Measurements from ENCODE around the gene GLCE.

Gene GLCE

DNA sequence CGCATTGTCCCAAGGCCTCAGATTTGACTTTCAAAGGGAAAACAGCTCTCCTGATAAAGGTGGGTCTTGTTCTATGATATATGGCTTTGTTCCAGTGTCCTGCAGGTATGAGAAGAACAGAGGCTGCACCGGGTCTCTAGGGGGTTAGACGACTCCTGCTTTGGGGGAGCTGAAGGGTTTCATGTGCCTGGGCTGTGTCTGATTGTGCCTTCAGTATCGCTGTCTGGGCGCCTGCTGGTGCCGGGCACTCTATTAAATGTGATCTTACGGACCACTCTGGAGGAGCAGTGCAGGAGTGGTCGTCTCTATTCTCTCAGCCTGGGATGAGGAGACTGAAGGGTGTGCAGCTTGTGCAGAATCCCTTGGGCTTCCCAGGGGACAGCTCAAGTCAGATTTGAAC lies 154.3 kb downstream of the GLCE start:
- Histone ChIP-seq H3K36me3 (ENCODE audit: control insufficient read depth in 1 of 2, insufficient read depth in 2 of 2, low read length in 2 of 2) (no peaks in the 10 kb centered on the region), H3K9ac (ENCODE audit: low read length) (no peak overlapping the region), H2AK5ac (ENCODE audit: low read length) (no peak overlapping the region), H3K4me1 (ENCODE audit: control insufficient read depth in 1 of 2, insufficient read depth in 2 of 2, low read length in 2 of 2) (no peaks in the 10 kb centered on the region), H3K9me3 (ENCODE audit: insufficient read depth, low read depth, low read length) (no peaks in the 10 kb centered on the region), H3K27ac (ENCODE audit: low read depth, low read length) (no peak overlapping the region), H3K79me1 (ENCODE audit: low read length) (no peaks in the 10 kb centered on the region), H3K14ac (ENCODE audit: low read length) (no peak overlapping the region), H4K12ac (ENCODE audit: low read depth, low read length) (no peak overlapping the region), H4K91ac (ENCODE audit: low read depth, low read length) (no peak overlapping the region), H2BK5ac (ENCODE audit: low read depth, low read length, poor library complexity) (no peak overlapping the region), H3K4ac (ENCODE audit: low read depth, low read length) (no peak overlapping the region), H2BK120ac (ENCODE audit: insufficient read depth, low read length, poor library complexity) (no peak overlapping the region), H2AFZ (ENCODE audit: insufficient read depth, low read length, poor library complexity) (no peak overlapping the region), H3K4me3 (ENCODE audit: low read depth, low read length) (no peak overlapping the region), H3K4me2 (ENCODE audit: low read length) (no peak overlapping the region), H3K23ac (ENCODE audit: low read length) (no peak overlapping the region), H3K27me3 (ENCODE audit: insufficient read depth, low read length) (no peaks in the 10 kb centered on the region), H3K18ac (ENCODE audit: low read length) (no peak overlapping the region), H4K8ac (ENCODE audit: low read depth, low read length) (no peak overlapping the region), H2BK12ac (ENCODE audit: low read length) (no peak overlapping the region), H3K79me2 (ENCODE audit: control insufficient read depth, insufficient read depth, low read length, poor library complexity) (no peaks in the 10 kb centered on the region)
- WGBS (ENCODE audit: extremely low coverage, insufficient coverage, insufficient read length) = no CpG with 5 or more reads among the region's 8 CpGs
- DNase-seq = no peak

DNA sequence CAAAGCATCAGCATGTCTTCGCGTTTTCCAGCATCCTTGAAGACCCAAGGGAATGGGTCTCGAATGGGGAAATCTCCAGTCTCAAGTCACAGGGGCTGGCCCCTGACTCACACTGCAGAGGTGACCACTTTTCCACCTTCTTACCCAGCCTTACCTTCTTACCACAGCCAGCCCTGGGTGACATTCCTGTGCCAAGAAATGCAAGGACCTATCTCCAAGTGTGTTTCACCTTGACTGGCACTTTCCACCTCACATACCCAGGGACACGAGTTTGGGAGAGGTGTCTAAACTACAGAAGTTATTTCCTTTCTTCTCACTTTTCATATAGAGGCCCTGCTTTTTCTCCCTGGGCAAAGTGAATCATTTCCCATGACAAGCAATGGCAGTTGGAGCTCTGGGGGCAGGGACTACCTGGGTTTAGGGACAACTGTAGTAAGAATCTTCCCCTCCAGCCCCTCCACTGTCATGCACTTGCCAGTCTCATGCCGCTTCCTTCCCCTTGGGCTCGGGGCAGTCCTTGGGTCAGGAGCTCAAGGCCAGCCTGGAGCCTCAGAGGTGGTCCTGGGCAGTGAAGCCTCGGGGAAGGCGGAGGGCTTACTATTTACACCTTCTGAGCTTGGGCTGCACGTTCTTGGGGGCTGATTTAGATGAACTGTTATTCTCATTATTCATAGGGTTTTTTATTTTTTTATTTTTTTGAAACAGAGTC lies 155.1 kb downstream of the GLCE start:
- no peak overlapping the region for H3K4me3 ChIP-seq (ENCODE audit: low read depth, low read length)
- no peak overlapping the region for H3K14ac ChIP-seq (ENCODE audit: low read length)
- no peak overlapping the region for H4K12ac ChIP-seq (ENCODE audit: low read depth, low read length)
- H3K4ac ChIP-seq (ENCODE audit: low read depth, low read length) = no peak overlapping the region
- no peak overlapping the region for H3K18ac ChIP-seq (ENCODE audit: low read length)
- no peaks in the 10 kb centered on the region for H3K27me3 ChIP-seq (ENCODE audit: insufficient read depth, low read length)
- no peak overlapping the region for H2BK5ac ChIP-seq (ENCODE audit: low read depth, low read length, poor library complexity)
- no peak overlapping the region for H2BK120ac ChIP-seq (ENCODE audit: insufficient read depth, low read length, poor library complexity)
- no CpG with 5 or more reads among the region's 9 CpGs for WGBS (ENCODE audit: extremely low coverage, insufficient coverage, insufficient read length)
- H3K23ac ChIP-seq (ENCODE audit: low read length) = no peak overlapping the region
- no peaks in the 10 kb centered on the region for H3K9me3 ChIP-seq (ENCODE audit: insufficient read depth, low read depth, low read length)
- DNase-seq = no peak
- H3K36me3 ChIP-seq (ENCODE audit: control insufficient read depth in 1 of 2, insufficient read depth in 2 of 2, low read length in 2 of 2) = no peaks in the 10 kb centered on the region
- H2AK5ac ChIP-seq (ENCODE audit: low read length) = no peak overlapping the region
- no peak overlapping the region for H4K8ac ChIP-seq (ENCODE audit: low read depth, low read length)
- no peaks in the 10 kb centered on the region for H3K79me1 ChIP-seq (ENCODE audit: low read length)
- H2AFZ ChIP-seq (ENCODE audit: insufficient read depth, low read length, poor library complexity) = no peak overlapping the region
- no peaks in the 10 kb centered on the region for H3K4me1 ChIP-seq (ENCODE audit: control insufficient read depth in 1 of 2, insufficient read depth in 2 of 2, low read length in 2 of 2)
- H3K9ac ChIP-seq (ENCODE audit: low read length) = no peak overlapping the region
- no peak overlapping the region for H3K27ac ChIP-seq (ENCODE audit: low read depth, low read length)
- no peak overlapping the region for H3K4me2 ChIP-seq (ENCODE audit: low read length)
- H2BK12ac ChIP-seq (ENCODE audit: low read length) = no peak overlapping the region
- no peaks in the 10 kb centered on the region for H3K79me2 ChIP-seq (ENCODE audit: control insufficient read depth, insufficient read depth, low read length, poor library complexity)
- no peak overlapping the region for H4K91ac ChIP-seq (ENCODE audit: low read depth, low read length)

DNA sequence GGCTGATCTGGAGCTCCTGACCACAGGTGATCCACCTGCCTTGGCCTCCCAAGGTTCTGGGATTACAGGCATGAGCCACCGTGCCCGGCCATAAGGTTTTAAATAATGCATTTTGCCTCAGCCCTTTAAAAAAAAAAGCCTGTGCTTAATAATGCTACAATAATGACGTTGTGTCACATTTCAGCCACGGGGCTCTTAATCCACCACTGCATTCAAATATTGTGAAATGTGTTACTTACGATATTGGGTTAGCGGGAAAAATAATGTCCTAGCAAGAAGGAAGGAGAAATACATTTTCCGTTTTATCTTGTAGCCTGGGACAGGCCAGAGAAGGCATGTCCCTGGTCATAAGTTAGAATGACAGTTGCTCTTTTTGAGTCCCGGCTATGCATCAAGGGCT lies 155.9 kb downstream of the GLCE start:
- WGBS (ENCODE audit: extremely low coverage, insufficient coverage, insufficient read length) = no CpG with 5 or more reads among the region's 8 CpGs
- H3K9me3 ChIP-seq (ENCODE audit: insufficient read depth, low read depth, low read length) = no peaks in the 10 kb centered on the region
- no peak overlapping the region for H4K12ac ChIP-seq (ENCODE audit: low read depth, low read length)

DNA sequence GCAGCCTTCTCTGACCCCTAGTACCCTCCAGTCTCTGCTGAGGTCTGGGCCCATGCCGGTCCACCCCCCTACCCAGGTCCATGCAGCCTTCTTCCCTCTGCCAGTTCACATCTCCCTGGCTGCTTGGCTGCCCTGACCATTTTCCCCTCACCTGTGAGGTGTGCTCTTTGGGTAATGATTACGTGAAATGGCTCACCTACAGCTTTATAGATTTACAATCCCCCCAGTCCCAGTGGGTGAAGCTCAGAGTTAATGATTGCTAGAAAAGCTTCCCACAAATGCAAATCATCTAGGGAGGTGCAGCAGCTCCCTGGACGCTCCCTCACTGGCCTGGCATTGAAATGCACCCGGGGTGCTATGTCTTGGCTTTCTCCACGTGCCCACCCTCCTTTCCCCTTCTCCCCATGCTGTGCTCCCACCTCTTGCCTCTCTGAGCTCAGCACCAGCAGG lies 157.0 kb downstream of the GLCE start:
- H2AFZ ChIP-seq (ENCODE audit: insufficient read depth, low read length, poor library complexity) = no peak overlapping the region
- no peaks in the 10 kb centered on the region for H3K36me3 ChIP-seq (ENCODE audit: control insufficient read depth in 1 of 2, insufficient read depth in 2 of 2, low read length in 2 of 2)
- no peak overlapping the region for H3K4me2 ChIP-seq (ENCODE audit: low read length)
- H2BK120ac ChIP-seq (ENCODE audit: insufficient read depth, low read length, poor library complexity) = no peak overlapping the region
- H2BK12ac ChIP-seq (ENCODE audit: low read length) = no peak overlapping the region
- no peak overlapping the region for H3K23ac ChIP-seq (ENCODE audit: low read length)
- H4K91ac ChIP-seq (ENCODE audit: low read depth, low read length) = no peak overlapping the region
- H3K18ac ChIP-seq (ENCODE audit: low read length) = no peak overlapping the region
- H4K8ac ChIP-seq (ENCODE audit: low read depth, low read length) = no peak overlapping the region
- no peaks in the 10 kb centered on the region for H3K79me2 ChIP-seq (ENCODE audit: control insufficient read depth, insufficient read depth, low read length, poor library complexity)
- H2BK5ac ChIP-seq (ENCODE audit: low read depth, low read length, poor library complexity) = no peak overlapping the region
- no peaks in the 10 kb centered on the region for H3K27me3 ChIP-seq (ENCODE audit: insufficient read depth, low read length)
- no peaks in the 10 kb centered on the region for H3K9me3 ChIP-seq (ENCODE audit: insufficient read depth, low read depth, low read length)
- no CpG with 5 or more reads among the region's 5 CpGs for WGBS (ENCODE audit: extremely low coverage, insufficient coverage, insufficient read length)
- H3K27ac ChIP-seq (ENCODE audit: low read depth, low read length) = no peak overlapping the region
- H2AK5ac ChIP-seq (ENCODE audit: low read length) = no peak overlapping the region
- H3K4me1 ChIP-seq (ENCODE audit: control insufficient read depth in 1 of 2, insufficient read depth in 2 of 2, low read length in 2 of 2) = no peaks in the 10 kb centered on the region
- no peak overlapping the region for H3K14ac ChIP-seq (ENCODE audit: low read length)
- no peak overlapping the region for H3K4ac ChIP-seq (ENCODE audit: low read depth, low read length)
- DNase-seq = no peak
- no peak overlapping the region for H3K4me3 ChIP-seq (ENCODE audit: low read depth, low read length)
- H3K9ac ChIP-seq (ENCODE audit: low read length) = no peak overlapping the region
- H4K12ac ChIP-seq (ENCODE audit: low read depth, low read length) = no peak overlapping the region
- no peaks in the 10 kb centered on the region for H3K79me1 ChIP-seq (ENCODE audit: low read length)

More for the DNA sequence above, 155.9 kb downstream of the GLCE start:
- H3K27me3 ChIP-seq (ENCODE audit: insufficient read depth, low read length) = no peaks in the 10 kb centered on the region
- H3K14ac ChIP-seq (ENCODE audit: low read length) = no peak overlapping the region
- no peaks in the 10 kb centered on the region for H3K4me1 ChIP-seq (ENCODE audit: control insufficient read depth in 1 of 2, insufficient read depth in 2 of 2, low read length in 2 of 2)
- no peaks in the 10 kb centered on the region for H3K79me2 ChIP-seq (ENCODE audit: control insufficient read depth, insufficient read depth, low read length, poor library complexity)
- H2BK120ac ChIP-seq (ENCODE audit: insufficient read depth, low read length, poor library complexity) = no peak overlapping the region
- H3K18ac ChIP-seq (ENCODE audit: low read length) = no peak overlapping the region
- H3K79me1 ChIP-seq (ENCODE audit: low read length) = no peaks in the 10 kb centered on the region
- H3K36me3 ChIP-seq (ENCODE audit: control insufficient read depth in 1 of 2, insufficient read depth in 2 of 2, low read length in 2 of 2) = no peaks in the 10 kb centered on the region
- no peak overlapping the region for H3K9ac ChIP-seq (ENCODE audit: low read length)
- H3K4me2 ChIP-seq (ENCODE audit: low read length) = no peak overlapping the region
- H2AFZ ChIP-seq (ENCODE audit: insufficient read depth, low read length, poor library complexity) = no peak overlapping the region
- no peak overlapping the region for H3K23ac ChIP-seq (ENCODE audit: low read length)
- H2BK5ac ChIP-seq (ENCODE audit: low read depth, low read length, poor library complexity) = no peak overlapping the region
- no peak overlapping the region for H2BK12ac ChIP-seq (ENCODE audit: low read length)
- no peak overlapping the region for H3K4me3 ChIP-seq (ENCODE audit: low read depth, low read length)
- H4K8ac ChIP-seq (ENCODE audit: low read depth, low read length) = no peak overlapping the region
- H2AK5ac ChIP-seq (ENCODE audit: low read length) = no peak overlapping the region
- no peak for DNase-seq
- H3K27ac ChIP-seq (ENCODE audit: low read depth, low read length) = no peak overlapping the region
- no peak overlapping the region for H4K91ac ChIP-seq (ENCODE audit: low read depth, low read length)
- H3K4ac ChIP-seq (ENCODE audit: low read depth, low read length) = no peak overlapping the region
